ENCODE results near the gene SUGP2. TPM values are rescaled to one million over a fixed set of nuclear protein-coding genes. Genes with fewer than 3 reads are reported as not detected.
A peak's percentile ranks its signal among the peaks of the same experiment; 100 is the strongest.

SUGP2 gene
- total and polyA plus RNA-seq, 9 of the 15 experiments (the other 6 are each of a cell fraction or from before 2014, with no cell fraction given), result 13.1 to 101 (median 63.1) TPM

GRCh38 chr19:19059837-19060611 is 26.7 kb upstream of the SUGP2 start (continued):
- TF ChIP-seq SMARCB1 (IDR thresholded peaks at IDR 0.05; ENCODE audit: insufficient read length, low read depth) (no peak), PHF20 (IDR thresholded peaks at IDR 0.05; ENCODE audit: partially characterized antibody) (no peak), ZBTB33 (CRISPR knock-in tag; IDR thresholded peaks at IDR 0.05) (peak; percentile 72; the same call in 1 of the 2 replicates), SNIP1 (IDR thresholded peaks at IDR 0.05; ENCODE audit: low read depth) (no peak), U2AF2 (optimal IDR thresholded peaks at IDR 0.05; ENCODE audit: low read depth, low read length) (no peak), E2F8 (IDR thresholded peaks at IDR 0.05; ENCODE audit: low read depth, partially characterized antibody) (peak; percentile 28), KAT8 (IDR thresholded peaks at IDR 0.05; ENCODE audit: low read depth) (no peak), BHLHE40 (IDR thresholded peaks at IDR 0.05; ENCODE audit: low read length) (peak; percentile 56; the same call in 1 of the 2 replicates), SLC30A9 (CRISPR knock-in tag; IDR thresholded peaks at IDR 0.05) (no peak), PML (IDR thresholded peaks at IDR 0.05; ENCODE audit: low read length) (peak; percentile 96), MAFG (tag; conservative IDR thresholded peaks at IDR 0.05) (no peak), GTF2F1 (IDR thresholded peaks at IDR 0.05; ENCODE audit: low read depth, low read length) (0 out of 2 replicates have a peak, but pooled peaks have one; percentile 73), EP300 (IDR thresholded peaks at IDR 0.05; ENCODE audit: low read length) (peak; percentile 96), ZBTB17 (CRISPR knock-in tag; IDR thresholded peaks at IDR 0.05) (peak; percentile 26; the same call in 1 of the 2 replicates), NR4A1 (CRISPR knock-in tag; IDR thresholded peaks at IDR 0.05) (0 out of 2 replicates have a peak, but pooled peaks have one; percentile 2), NR4A1 (tag; IDR thresholded peaks at IDR 0.05) (peak; percentile 20; the same call in 1 of the 2 replicates), ZNF175 (CRISPR knock-in tag; IDR thresholded peaks at IDR 0.05; ENCODE audit: low read depth) (no peak), ZBTB26 (CRISPR knock-in tag; IDR thresholded peaks at IDR 0.05) (no peak), ZNF146 (CRISPR knock-in tag; IDR thresholded peaks at IDR 0.05; ENCODE audit: unreplicated experiment) (no peak), MXD1 (CRISPR knock-in tag; IDR thresholded peaks at IDR 0.05; ENCODE audit: borderline replicate concordance, poor library complexity, severe bottlenecking) (no peak)

All from K562 (cell line).